Measurements from ENCODE around the gene DENND10.
A peak's percentile ranks its signal among the peaks of the same experiment; 100 is the strongest.
"Not testable (repeated sequence)": the region's sequence is repeated elsewhere in the genome, so short reads cannot be mapped to it uniquely, and the experiment has no call there.

Gene DENND10

DNA sequence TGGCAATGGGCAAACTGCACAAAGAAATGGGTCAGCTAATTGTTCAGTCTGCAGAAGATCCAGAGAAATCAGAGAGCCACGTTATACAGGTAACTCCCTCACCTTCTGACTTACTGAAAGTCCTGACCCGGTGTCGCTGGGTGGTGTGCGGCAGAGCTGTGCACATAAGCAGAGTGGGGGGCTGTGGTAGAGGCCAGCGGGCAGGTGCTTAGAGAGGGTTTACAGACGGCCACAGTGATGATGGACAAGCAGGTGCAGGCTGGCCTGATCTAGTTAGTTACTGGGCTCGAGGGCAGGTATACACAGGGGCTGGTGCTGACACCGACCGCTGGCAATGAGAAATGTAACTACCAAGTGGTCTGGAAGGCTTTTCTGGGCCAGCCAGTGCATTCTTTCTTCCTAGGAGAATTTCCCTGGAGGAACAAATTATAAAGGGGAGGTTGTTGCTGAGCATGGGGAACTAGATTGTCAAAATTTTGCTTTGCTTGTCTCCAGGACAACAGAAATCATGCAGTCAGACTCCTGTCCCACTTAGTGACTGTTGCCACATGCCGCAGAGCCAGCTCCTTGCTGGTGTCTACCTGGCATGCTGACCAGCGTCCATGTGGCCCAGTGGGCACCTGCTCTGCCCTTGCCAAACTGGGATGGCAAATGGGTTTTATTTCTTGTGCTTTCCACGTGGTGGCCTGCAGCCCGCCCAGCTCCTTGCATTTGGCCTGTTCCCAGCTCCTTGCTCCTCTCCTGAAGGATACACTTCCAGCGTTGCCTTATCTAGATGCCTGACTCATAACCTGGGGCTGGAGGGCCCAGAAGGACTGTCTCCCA lies 28.8 kb downstream of the DENND10 start:
- no peak for DNase-seq (ENCODE audit: low read depth)

DNA sequence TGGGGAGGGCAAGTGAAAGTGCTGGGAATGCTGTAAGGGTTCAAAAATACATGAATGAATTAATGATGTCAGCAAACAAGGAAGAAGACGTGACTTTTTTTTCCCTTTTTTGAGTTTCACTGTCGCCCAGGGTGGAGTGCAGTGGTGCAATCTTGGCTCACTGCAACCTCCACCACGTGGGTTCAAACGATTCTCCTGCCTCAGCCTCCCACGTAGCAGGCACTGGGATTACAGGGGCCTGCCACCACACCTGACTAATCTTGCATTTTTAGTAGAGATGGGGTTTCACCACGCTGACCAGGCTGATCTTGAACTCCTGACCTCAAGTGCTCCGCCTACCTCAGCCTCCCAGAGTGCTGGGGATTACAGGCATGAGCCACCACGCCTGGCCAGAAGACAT lies 30.0 kb downstream of the DENND10 start:
- no peak for DNase-seq (ENCODE audit: low read depth)

GRCh38 chr10:119135513-119135881 lies 31.6 kb downstream of the DENND10 start:
- peak; percentile 91 for DNase-seq (ENCODE audit: low read depth)

DNA sequence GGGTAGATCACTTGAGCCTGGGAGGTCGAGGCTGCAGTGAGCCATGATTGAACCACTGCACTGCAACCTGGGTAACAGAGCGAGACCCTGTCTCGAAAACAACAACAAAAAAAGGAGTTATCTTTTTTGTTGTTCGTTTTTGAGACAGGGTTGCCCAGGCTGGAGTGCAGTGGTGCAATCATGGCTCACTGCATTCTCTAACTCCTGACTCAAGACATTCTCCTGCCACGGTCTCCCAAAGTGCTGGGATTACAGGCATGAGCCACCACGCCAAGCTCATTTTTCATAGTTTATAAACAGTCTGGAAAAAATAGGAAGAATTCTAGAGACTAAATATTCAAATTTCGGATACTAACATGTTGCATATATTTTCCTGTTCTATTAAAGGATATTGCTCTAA lies 32.2 kb downstream of the DENND10 start:
- DNase-seq (ENCODE audit: low read depth), result no peak

DNA sequence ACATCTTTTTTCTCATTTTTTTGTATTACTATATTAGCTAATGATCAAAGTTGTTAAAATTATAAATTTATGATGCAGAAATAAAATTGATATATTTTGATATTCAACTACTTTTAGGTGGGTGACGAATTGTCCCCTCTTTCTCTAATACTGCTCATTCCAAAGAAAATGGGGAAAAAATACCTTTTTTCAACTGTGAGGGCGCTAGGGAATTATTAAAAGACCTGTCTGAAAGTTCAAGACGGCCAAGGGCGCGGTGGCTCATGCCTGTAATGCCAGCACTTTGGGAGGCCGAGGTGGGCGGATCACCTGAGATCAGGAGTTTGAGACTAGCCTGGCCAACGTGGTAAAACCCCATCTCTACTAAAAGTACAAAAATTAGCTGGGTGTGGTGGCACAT lies 34.0 kb downstream of the DENND10 start:
- not testable (repeated sequence) for DNase-seq (ENCODE audit: low read depth)

GRCh38 chr10:119138346-119139306 lies 34.7 kb downstream of the DENND10 start:
- DNase-seq (ENCODE audit: low read depth), result no peak

DNA sequence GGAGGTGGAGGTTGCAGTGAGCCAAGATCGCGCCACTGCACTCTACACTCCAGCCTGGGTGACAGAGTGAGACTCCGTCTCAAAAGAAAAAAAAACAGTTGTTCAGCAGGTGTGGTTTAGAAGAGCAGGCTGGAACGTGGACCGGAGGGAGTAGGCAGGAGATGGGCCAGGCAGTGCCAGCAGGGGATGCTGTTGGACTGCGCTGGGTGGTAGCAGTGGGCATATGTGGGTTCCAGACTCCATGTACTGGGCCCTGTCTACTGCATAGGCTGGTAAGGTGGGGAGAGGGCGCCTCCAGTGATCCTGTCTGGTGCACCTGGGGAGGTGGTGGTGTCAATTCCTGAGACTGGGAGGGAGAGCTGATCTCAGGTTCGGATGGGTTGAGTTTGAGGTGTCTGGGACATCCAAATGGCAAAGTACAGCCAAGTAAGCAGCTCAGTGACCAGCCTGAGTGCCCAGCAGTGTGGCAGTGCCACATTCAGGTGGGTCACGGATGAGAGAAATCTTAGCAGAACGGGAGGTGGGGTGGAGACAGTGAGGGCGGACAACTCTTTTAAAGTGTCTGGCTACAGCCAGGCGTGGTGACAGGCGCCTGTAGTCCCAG lies 35.7 kb downstream of the DENND10 start:
- DNase-seq (ENCODE audit: low read depth), result peak; percentile 38

DNA sequence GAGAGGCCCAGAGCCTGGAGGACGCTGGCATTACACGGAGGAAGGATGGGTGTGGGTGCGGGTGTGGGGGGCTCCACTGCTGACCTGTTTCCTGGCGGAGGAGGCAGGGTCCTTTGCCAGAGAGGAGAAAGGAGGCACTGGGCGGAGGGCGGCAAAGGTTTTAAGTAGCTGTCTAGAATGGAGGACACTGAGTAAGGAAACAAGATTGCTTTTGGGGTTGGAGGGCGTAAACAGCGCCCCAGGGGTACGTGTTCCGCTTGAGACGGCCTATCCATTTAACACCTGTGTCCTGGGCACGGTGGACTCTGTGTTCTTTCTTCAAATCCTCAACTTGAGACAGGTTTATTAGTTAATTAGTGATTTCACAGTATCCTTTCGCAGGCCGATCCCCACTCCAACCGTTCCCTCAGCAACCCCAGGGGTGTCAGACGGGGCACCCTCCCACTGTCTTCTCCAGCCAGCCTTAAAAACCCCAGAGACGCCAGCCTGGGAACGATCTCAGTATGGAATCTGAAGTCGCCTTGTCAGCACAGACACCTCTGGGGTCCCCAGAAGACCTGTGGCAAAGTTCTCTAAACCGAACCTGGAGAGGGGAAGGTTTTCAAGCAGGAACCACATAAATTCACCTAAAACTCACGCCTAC lies 36.8 kb downstream of the DENND10 start:
- no peak for DNase-seq (ENCODE audit: low read depth)

DNA sequence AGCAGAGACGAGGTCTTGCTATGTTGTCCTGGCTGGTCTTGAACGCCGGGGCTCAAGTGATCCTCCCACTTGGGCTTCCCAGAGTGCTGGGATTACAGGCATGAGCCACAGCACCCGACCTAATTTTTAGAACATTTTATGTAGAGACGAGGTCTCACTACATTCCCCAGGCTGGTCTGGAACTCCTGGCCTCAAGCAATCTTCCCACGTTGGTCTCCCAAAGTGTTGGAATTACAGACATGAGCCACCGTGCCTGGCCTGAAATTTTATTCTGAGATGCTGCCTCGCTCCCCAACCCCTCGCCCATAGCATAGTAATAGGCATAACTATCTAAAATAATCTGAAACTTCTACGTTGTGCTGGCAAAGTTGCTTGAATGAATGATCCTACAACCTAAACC lies 39.7 kb downstream of the DENND10 start:
- DNase-seq (ENCODE audit: low read depth), result no peak

DNA sequence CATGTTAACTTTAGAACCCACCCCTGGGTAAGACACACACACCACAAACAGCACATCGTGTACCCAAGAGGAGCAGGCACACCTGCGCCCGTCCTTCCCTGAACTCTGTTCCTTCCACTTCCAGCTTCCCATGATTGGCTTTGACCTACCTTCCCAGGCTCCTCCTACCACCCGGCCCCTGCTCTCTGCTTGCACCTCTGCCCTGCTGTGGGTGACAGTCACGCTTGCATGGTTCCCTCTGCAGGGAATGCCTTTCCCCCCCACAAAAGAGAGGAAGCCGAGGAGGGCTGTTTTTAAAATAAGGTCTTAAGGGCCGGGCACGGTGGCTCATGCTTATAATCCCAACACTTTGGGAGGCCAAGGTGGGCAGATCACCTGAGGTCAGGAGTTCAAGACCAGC lies 45.2 kb downstream of the DENND10 start:
- no peak for DNase-seq (ENCODE audit: low read depth)

DNA sequence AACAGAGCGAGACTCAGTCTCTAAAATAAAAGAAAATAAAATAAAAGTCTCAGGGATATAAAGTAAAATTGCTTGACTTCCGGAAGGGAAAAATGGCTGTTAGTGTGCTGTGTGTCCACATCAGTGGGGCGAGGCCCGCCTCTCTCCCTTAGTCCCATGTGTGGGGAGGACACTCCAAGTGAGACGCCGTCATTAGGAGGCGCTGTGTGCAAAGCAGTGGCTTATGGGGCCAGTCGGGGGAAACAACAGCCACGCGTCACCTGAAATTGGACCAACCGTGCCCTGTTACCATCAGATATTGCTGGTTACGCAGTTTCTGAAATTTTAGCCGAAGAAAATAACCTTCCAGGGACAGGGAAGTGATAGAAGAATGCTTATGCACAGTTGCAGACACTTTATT lies 45.8 kb downstream of the DENND10 start:
- no peak for DNase-seq (ENCODE audit: low read depth)

DNA sequence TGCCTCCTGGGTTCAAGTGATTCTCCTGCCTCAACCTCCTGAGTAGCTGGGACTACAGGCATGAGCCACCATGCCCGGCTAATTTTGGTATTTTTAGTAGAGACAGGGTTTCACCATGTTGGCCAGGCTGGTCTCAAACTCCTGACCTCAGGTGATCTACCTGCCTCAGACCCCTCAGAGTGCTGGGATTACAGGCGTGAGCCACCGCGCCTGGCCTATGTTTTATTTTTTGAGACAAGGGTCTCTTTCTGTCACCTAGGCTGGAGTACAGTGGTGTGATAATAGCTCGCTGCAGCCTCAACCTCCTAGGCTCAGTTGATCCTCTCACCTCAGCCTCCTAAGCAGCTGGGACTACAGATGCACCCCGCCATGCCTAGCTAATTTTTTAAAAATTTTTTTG lies 47.7 kb downstream of the DENND10 start:
- not testable (repeated sequence) for DNase-seq (ENCODE audit: low read depth)

DNA sequence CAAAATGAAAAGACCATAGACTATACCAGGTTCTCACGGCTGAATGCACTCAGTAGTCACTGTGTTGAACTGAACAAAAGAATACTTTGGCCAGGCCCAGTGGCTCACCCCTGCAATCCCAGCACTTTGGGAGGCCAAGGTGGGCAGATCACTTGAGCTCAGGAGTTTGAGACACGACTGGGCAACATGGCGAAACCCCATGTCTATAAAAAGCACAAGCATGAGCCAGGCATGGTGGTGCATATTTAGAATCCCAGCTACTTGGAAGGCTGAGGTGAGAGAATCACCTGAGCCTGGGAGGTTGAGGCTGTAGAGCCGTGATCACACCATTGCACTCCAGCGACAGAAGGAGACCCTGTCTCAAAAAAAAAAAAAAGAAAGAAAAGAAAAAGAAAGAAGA lies 49.1 kb downstream of the DENND10 start:
- DNase-seq (ENCODE audit: low read depth), result no peak

GRCh38 chr10:119153661-119154060 lies 49.7 kb downstream of the DENND10 start:
- no peak for DNase-seq (ENCODE audit: low read depth)

GRCh38 chr10:119159332-119159731 lies 55.4 kb downstream of the DENND10 start:
- DNase-seq (ENCODE audit: low read depth), result no peak

DNA sequence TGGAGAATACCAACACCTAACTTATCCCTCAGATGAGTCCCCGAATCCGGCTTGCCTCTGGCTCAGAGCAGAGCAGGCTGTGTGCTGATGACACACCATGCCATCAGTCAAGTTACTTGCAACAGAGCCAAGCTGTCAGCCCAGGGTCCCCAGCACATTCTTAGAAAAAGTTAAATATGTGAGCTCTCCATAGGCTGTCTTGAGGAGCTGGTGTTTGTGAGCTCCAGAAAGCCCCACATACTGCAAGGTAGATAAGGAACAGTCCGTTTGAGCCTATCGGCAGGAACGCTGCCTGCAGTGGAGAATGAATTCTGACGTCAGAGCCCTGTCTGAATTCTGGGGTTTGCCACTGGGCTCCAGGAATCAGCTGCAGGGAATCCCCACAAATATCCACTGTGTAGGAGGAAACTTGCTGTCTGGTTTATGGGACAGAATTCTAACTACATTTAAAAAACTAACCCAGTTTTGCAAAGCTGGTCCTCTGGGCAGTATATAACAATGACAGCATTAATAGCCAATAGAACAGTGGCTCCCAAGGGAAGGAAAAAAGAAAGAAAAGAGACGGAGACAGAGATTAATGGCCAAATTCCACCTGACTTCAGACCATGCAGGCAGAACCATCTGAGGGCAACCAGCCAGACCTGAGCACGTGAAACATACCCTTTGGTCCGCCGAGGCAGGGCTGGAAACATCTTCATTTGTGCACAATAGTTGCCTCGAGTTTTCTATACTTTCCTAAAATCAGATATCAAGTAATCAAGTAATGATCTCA lies 58.0 kb downstream of the DENND10 start:
- DNase-seq (ENCODE audit: low read depth), result peak; percentile 41

DNA sequence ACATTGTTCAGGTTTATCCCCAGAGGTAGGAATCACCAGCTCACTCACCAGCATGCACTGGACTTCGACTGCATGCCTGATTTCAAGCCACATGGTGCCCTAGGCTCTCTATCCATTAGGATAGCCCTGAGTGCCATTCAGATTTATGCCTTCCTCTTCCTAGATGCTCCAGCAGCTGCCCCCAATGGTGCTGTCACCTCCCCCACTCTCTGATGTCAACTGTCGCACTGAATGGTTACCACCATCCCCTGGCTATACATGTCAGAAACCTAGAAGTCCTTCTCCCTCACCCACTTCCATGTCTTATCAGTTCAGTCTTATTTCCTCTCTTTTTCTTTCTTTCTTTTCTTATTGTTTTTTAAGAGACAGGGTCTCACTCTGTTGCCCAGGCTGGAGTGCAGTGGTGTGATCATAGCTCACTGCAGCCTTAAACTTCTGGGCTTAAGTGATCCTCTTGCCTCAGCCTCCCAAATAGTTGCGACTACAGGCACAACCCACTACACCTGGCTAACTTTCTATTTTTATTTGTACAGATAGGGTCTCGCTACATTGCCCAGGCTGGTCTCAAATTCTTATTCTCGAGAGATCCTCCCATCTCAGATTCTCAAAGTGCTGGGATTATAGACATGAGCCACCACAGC lies 58.7 kb downstream of the DENND10 start:
- no peak for DNase-seq (ENCODE audit: low read depth)

DNA sequence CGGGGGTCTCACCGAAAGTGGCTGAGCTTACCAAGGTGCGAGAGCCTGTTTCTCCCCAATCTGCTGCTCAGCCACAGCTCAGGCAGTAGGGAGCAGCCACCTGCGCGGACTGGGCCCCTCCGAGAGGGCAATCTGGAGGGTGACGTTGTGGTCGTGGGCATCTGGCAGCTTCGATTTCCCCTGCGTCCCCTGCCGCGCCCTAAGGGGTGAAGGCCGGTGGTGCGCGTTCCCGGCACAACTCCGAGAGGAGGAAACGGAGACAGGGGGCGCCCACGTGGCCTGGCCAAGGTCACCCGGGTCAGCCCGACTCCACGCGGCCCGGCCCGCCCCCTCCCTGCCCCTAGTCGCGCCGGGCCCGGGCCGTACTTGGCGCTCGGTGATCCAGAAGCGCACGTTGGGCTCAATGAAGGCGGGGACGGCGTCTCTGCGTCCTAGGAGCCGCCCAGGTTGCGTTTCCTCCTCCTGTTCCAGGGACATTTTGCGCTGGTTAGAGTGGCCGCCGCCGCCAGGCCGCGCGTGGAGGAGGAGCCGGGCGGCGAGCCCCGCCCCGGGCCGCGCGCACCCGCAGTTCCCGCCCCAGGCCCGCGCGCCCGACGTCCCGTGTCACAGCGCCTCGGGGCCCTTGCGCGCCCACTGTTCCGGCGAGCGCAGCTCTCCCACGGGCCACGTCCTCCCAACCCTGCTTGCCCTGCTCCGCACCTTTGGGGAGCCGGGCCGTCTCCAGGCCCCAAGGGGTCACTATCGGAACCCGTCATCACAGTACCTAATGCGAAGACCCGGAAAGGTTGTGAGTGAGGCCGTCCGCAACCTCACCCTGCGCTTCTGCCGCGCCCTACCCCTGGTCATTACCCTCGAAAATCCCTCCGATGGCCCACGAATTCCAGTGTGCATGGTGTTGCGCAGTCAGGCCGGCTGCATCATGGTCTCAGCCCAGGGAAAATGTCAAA lies 61.5 kb downstream of the DENND10 start, which contains the start of gene SFXN4:
SFXN4 (minus strand) TSS at position 544 of the 947 bp plus-strand sequence; CDS start at position 477, 67 bp downstream.
- DNase-seq (ENCODE audit: low read depth), result peak; percentile 55

GRCh38 chr10:119166118-119166500 lies 62.2 kb downstream of the DENND10 start:
- no peak for DNase-seq (ENCODE audit: low read depth)

DNA sequence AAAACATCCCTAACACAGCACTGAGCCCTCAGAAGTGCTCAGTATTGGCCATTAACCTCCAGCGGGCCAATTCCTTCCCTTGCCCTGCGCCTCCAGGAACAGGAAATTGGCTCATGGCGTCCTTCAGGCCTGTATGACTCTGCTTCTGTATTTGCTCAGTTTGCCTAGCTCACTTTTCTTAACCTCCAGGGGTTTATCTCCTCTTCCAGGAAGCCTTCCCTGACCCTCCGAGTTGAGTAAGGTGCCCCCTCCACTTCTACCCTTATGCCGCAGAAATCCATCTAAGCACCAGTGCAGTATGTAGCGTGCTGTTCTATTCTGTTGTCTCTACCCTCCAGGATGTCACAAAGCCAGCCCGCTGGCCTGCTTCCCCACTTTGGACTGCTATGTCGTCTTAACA lies 62.7 kb downstream of the DENND10 start:
- no peak for DNase-seq (ENCODE audit: low read depth)
